ENCODE results near the gene ATP10B.

Gene ATP10B

GRCh38 chr5:160693831-160694465 lies 158.1 kb downstream of the ATP10B start:
- no peak for DNase-seq

GRCh38 chr5:160692271-160692670 lies 159.7 kb downstream of the ATP10B start:
- DNase-seq, result no peak

- no peak for DNase-seq
Observed at GRCh38 chr5:160685695-160686094, 166.3 kb downstream of the ATP10B start.

GRCh38 chr5:160685219-160685618 lies 166.8 kb downstream of the ATP10B start:
- DNase-seq, result no peak

- DNase-seq, result no peak
Observed at GRCh38 chr5:160679567-160680309, 172.3 kb downstream of the ATP10B start.

- DNase-seq, result no peak
Observed at GRCh38 chr5:160675988-160676387, 176.0 kb downstream of the ATP10B start.

GRCh38 chr5:160674901-160675300 lies 177.1 kb downstream of the ATP10B start:
- no peak for DNase-seq

- no peak for DNase-seq
Observed at GRCh38 chr5:160672521-160672920, 179.5 kb downstream of the ATP10B start.

- no peak for DNase-seq
Observed at GRCh38 chr5:160668356-160668755, 183.7 kb downstream of the ATP10B start.

- no peak for DNase-seq
Observed at GRCh38 chr5:160667160-160667559, 184.9 kb downstream of the ATP10B start.

- no peak for DNase-seq
Observed at GRCh38 chr5:160665460-160665859, 186.6 kb downstream of the ATP10B start.

GRCh38 chr5:160660132-160660531 lies 191.9 kb downstream of the ATP10B start:
- no peak for DNase-seq

- no peak for DNase-seq
Observed at GRCh38 chr5:160657622-160658458, 194.2 kb downstream of the ATP10B start.

GRCh38 chr5:160657068-160657507 lies 194.9 kb downstream of the ATP10B start:
- no peak for DNase-seq

- no peak for DNase-seq
Observed at GRCh38 chr5:160655717-160656116, 196.3 kb downstream of the ATP10B start.

- no peak for DNase-seq
Observed at GRCh38 chr5:160651692-160652645, 200.0 kb downstream of the ATP10B start.

- DNase-seq, result peak in 1 of 56 donors; percentile 1
Observed at GRCh38 chr5:160649304-160649703, 202.7 kb downstream of the ATP10B start.

GRCh38 chr5:160646033-160646432 lies 206.0 kb downstream of the ATP10B start:
- DNase-seq, result no peak

GRCh38 chr5:160643616-160644240 lies 208.3 kb downstream of the ATP10B start:
- DNase-seq, result no peak

GRCh38 chr5:160641405-160641804 lies 210.6 kb downstream of the ATP10B start:
- DNase-seq, result no peak

Measured in nucleus accumbens (tissue), 56 donors.